Tibial nerve (tissue), 4 donors: Measurements from ENCODE around the gene SCN2A. TPM values are rescaled to one million over a fixed set of nuclear protein-coding genes. Genes with fewer than 3 reads are reported as not detected.
"Not testable (repeated sequence)": the region's sequence is repeated elsewhere in the genome, so short reads cannot be mapped to it uniquely, and the experiment has no call there.

Source experiments
- DNase-seq, 2 donors: peaks; one replicate each; pipeline ENCODE4 v3.0.0-alpha.2; 2019; ENCODE audit warnings: low spot score in 2 of 2
- H3K27ac ChIP-seq, 4 donors: fragments of 200-600 bp; sonication (generic) in 3 of 4; one replicate each; pipeline ENCODE4 v1.5.1; 2017 to 2019; ENCODE audit warnings: mild to moderate bottlenecking in 1 of 4
- H3K27me3 ChIP-seq, 2 donors: fragments of 200-600 bp; sonication (generic) in 1 of 2; one replicate each; pipeline versions ENCODE4 v1.5.1 to v1.6.0; 2017 to 2019
- H3K36me3 ChIP-seq, 3 donors: fragments of 200-600 bp; sonication (generic); one replicate each; pipeline ENCODE4 v1.5.1; 2018 to 2019
- H3K4me1 ChIP-seq, 4 donors: fragments of 200-600 bp; sonication (generic) in 3 of 4; one replicate each; pipeline ENCODE4 v1.5.1; 2017 to 2019
- H3K4me3 ChIP-seq, 4 donors: fragments of 200-600 bp; sonication (generic) in 3 of 4; one replicate each; pipeline ENCODE4 v1.5.1; 2017 to 2019; ENCODE audit warnings: mild to moderate bottlenecking in 1 of 4, moderate library complexity in 1 of 4
- H3K9me3 ChIP-seq, 4 donors: fragments of 200-600 bp; sonication (generic) in 3 of 4; one replicate each; pipeline ENCODE4 v1.5.1; 2017 to 2019
- CTCF ChIP-seq, 5 experiments: fragments of 200-600 bp in 3 of 5; fragments of 450-650 bp in 2 of 5; sonication (generic) in 3 of 5; IDR thresholded peaks; one replicate each; pipeline ENCODE4 v1.5.1; 2016 to 2019; ENCODE audit warnings: antibody characterized with exemption in 5 of 5, mild to moderate bottlenecking in 3 of 5, moderate library complexity in 2 of 5
- EP300 ChIP-seq, 2 donors: sonication (generic); formaldehyde crosslinking; IDR thresholded peaks; one replicate each; pipeline ENCODE4 v1.6.1; 2017; ENCODE audit warnings: antibody characterized with exemption in 2 of 2, mild to moderate bottlenecking in 1 of 2
- POLR2A ChIP-seq, 2 donors: fragments of 450-650 bp; IDR thresholded peaks; one replicate each; pipeline ENCODE4 v1.6.1; 2017; ENCODE audit warnings: antibody characterized with exemption in 2 of 2, mild to moderate bottlenecking in 2 of 2, moderate library complexity in 2 of 2
- WGBS, 2 donors: methylation state at CpG; one replicate each; pipeline ENCODE4 v1.1.5; 2018; 5-methylcytosine and 5-hydroxymethylcytosine counted together
- total RNA-seq, 4 donors: library from RNA; depleted of rRNA; stranded (reverse); fragments of >200 nt; gene quantifications; one replicate each; pipeline ENCODE4 v1.1.0, GENCODE V29; 2016

SCN2A gene
- total RNA-seq, 4 donors from 2014 or later = 0.20 to 2.1 (median 0.48) TPM

GRCh38 chr2:165307317-165307716 is 68.1 kb downstream of the SCN2A start:
- H3K9me3 ChIP-seq = no peaks in the 10 kb centered on the region
- no peaks in the 10 kb centered on the region for H3K4me1 ChIP-seq
- no peak overlapping the region for H3K27ac ChIP-seq
- H3K4me3 ChIP-seq = no peak overlapping the region
- no peaks in the 10 kb centered on the region for H3K27me3 ChIP-seq
- no peaks in the 10 kb centered on the region for H3K36me3 ChIP-seq
- TF ChIP-seq EP300 (IDR thresholded peaks at IDR 0.05) (no peak), POLR2A (IDR thresholded peaks at IDR 0.05) (no peak), CTCF (IDR thresholded peaks at IDR 0.05) (no peak)
- 78 to 86% methylated on average over 1 of the region's 1 CpG for WGBS, 2 donors
- no peak for DNase-seq

- no peak for DNase-seq
- TF ChIP-seq EP300 (IDR thresholded peaks at IDR 0.05) (no peak), POLR2A (IDR thresholded peaks at IDR 0.05) (no peak), CTCF (IDR thresholded peaks at IDR 0.05) (no peak)
- Histone ChIP-seq H3K4me3 (no peak overlapping the region), H3K36me3 (no peaks in the 10 kb centered on the region), H3K9me3 (no peaks in the 10 kb centered on the region), H3K27me3 (no peaks in the 10 kb centered on the region), H3K4me1 (no peaks in the 10 kb centered on the region), H3K27ac (no peak overlapping the region)
- WGBS, 2 donors = 70 to 87% methylated on average over 1 of the region's 1 CpG
These were observed 72.7 kb downstream of the SCN2A start for GRCh38 chr2:165311949-165312348.

GRCh38 chr2:165312999-165313398 is 73.8 kb downstream of the SCN2A start:
- Histone ChIP-seq H3K27ac (no peak overlapping the region), H3K4me3 (no peak overlapping the region), H3K36me3 (no peaks in the 10 kb centered on the region), H3K4me1 (no peaks in the 10 kb centered on the region), H3K27me3 (no peaks in the 10 kb centered on the region), H3K9me3 (no peaks in the 10 kb centered on the region)
- no peak for DNase-seq
- TF ChIP-seq CTCF (IDR thresholded peaks at IDR 0.05) (no peak), POLR2A (IDR thresholded peaks at IDR 0.05) (no peak), EP300 (IDR thresholded peaks at IDR 0.05) (no peak)
- WGBS, 2 donors = 92 to 94% methylated on average over 2 of the region's 2 CpGs

- WGBS, 2 donors = 64 to 71% methylated on average over 4 of the region's 4 CpGs
- no peaks in the 10 kb centered on the region for H3K9me3 ChIP-seq
These were observed 74.3 kb downstream of the SCN2A start for GRCh38 chr2:165313509-165313908.

GRCh38 chr2:165328272-165328671 is 89.1 kb downstream of the SCN2A start:
- TF ChIP-seq POLR2A (IDR thresholded peaks at IDR 0.05) = no peak
- TF ChIP-seq EP300 (IDR thresholded peaks at IDR 0.05) = no peak
- TF ChIP-seq CTCF (IDR thresholded peaks at IDR 0.05) = no peak
- H3K36me3 ChIP-seq = no peaks in the 10 kb centered on the region
- H3K27me3 ChIP-seq = no peaks in the 10 kb centered on the region
- H3K4me1 ChIP-seq = no peaks in the 10 kb centered on the region
- 66 to 81% methylated on average over 5 of the region's 5 CpGs for WGBS, 2 donors
- no peak overlapping the region for H3K4me3 ChIP-seq
- H3K9me3 ChIP-seq = no peaks in the 10 kb centered on the region
- DNase-seq = no peak
- no peak overlapping the region for H3K27ac ChIP-seq

More at GRCh38 chr2:165313509-165313908, 74.3 kb downstream of the SCN2A start:
- no peak for TF ChIP-seq POLR2A (IDR thresholded peaks at IDR 0.05)
- TF ChIP-seq EP300 (IDR thresholded peaks at IDR 0.05) = no peak
- TF ChIP-seq CTCF (IDR thresholded peaks at IDR 0.05) = no peak
- Histone ChIP-seq H3K4me3 (no peak overlapping the region), H3K4me1 (no peaks in the 10 kb centered on the region), H3K27me3 (no peaks in the 10 kb centered on the region), H3K36me3 (no peaks in the 10 kb centered on the region), H3K27ac (no peak overlapping the region)
- no peak for DNase-seq

GRCh38 chr2:165344276-165344675 is 105.1 kb downstream of the SCN2A start:
- not testable (repeated sequence) for H3K27me3 ChIP-seq, H3K9me3 ChIP-seq, H3K4me3 ChIP-seq, H3K27ac ChIP-seq, H3K36me3 ChIP-seq, H3K4me1 ChIP-seq, DNase-seq
- 86 to 89% methylated on average over 2 of the region's 2 CpGs for WGBS, 2 donors
